LNCAP (cell line): ENCODE data around the gene KAT6B.

Experiments
- CTCF ChIP-seq: fragments of 450-650 bp; IDR thresholded peaks from 2 replicates; pipeline ENCODE4 v1.5.1; 2017; ENCODE audit warnings: mild to moderate bottlenecking

KAT6B gene

GRCh38 chr10:74826142-74827044, at the start of gene KAT6B:
TSS of gene KAT6B (plus strand) at chr10:74826600. CDS start at chr10:74842858, 16,258 bp downstream.
- no peak for TF ChIP-seq CTCF

- TF ChIP-seq CTCF = no peak
Observed at GRCh38 chr10:74778436-74779094, 47.8 kb upstream of the KAT6B start.

- no peak for TF ChIP-seq CTCF
Observed at GRCh38 chr10:74784462-74784861, 41.9 kb upstream of the KAT6B start.

- TF ChIP-seq CTCF = no peak
Observed at GRCh38 chr10:74786126-74786525, 40.3 kb upstream of the KAT6B start.

- no peak for TF ChIP-seq CTCF
Observed at GRCh38 chr10:74787457-74787856, 38.9 kb upstream of the KAT6B start.

- TF ChIP-seq CTCF = no peak
Observed at GRCh38 chr10:74792726-74793125, 33.7 kb upstream of the KAT6B start.

- TF ChIP-seq CTCF = no peak
Observed at GRCh38 chr10:74794531-74794930, 31.9 kb upstream of the KAT6B start.
